ENCODE results near the gene YPEL5. TPM values are rescaled to one million over a fixed set of nuclear protein-coding genes. Genes with fewer than 3 reads are reported as not detected.

The YPEL5 gene
- polyA plus RNA-seq, 1 donor (not counting 4 experiments of a cell fraction or from before 2014, with no cell fraction given), result 126 TPM

GRCh38 chr2:30191819-30192271 lies 45.0 kb downstream of the YPEL5 start:
- Histone ChIP-seq H3K4me2 (ENCODE audit: control insufficient read depth, extremely low read depth, insufficient read depth, low read depth, low read length) (no peak overlapping the region), H3K4me3 (ENCODE audit: control insufficient read depth in 2 of 3, extremely low read depth in 1 of 3, insufficient read depth in 2 of 3, low read depth in 1 of 3, low read length in 3 of 3) (no peak overlapping the region), H3K9me3 (ENCODE audit: control insufficient read depth, low read depth, low read length) (no peaks in the 10 kb centered on the region), H2AFZ (ENCODE audit: control insufficient read depth, low read length) (no peak overlapping the region), H3K79me2 (ENCODE audit: control insufficient read depth, insufficient read depth, low read length) (no peaks in the 10 kb centered on the region), H3K9me1 (ENCODE audit: control insufficient read depth, extremely low read depth, insufficient read depth, low read length) (no peaks in the 10 kb centered on the region), H3K9ac (ENCODE audit: control insufficient read depth, extremely low read depth, insufficient read depth, low read length) (no peak overlapping the region), H3K27ac (ENCODE audit: control insufficient read depth, insufficient read depth, low read length) (no peak overlapping the region), H3K4me1 (ENCODE audit: control insufficient read depth, extremely low read depth, insufficient read depth, low read length) (no peaks in the 10 kb centered on the region), H3K27me3 (ENCODE audit: control insufficient read depth, extremely low read depth, insufficient read depth, low read length) (peaks cover 9% of the 10 kb centered on the region), H4K20me1 (ENCODE audit: control insufficient read depth, extremely low read depth, insufficient read depth, low read length) (no peaks in the 10 kb centered on the region), H3K36me3 (ENCODE audit: control insufficient read depth in 2 of 2, extremely low read depth in 1 of 2, insufficient read depth in 2 of 2, low read length in 2 of 2) (no peaks in the 10 kb centered on the region)
- TF ChIP-seq, protein P1, sequence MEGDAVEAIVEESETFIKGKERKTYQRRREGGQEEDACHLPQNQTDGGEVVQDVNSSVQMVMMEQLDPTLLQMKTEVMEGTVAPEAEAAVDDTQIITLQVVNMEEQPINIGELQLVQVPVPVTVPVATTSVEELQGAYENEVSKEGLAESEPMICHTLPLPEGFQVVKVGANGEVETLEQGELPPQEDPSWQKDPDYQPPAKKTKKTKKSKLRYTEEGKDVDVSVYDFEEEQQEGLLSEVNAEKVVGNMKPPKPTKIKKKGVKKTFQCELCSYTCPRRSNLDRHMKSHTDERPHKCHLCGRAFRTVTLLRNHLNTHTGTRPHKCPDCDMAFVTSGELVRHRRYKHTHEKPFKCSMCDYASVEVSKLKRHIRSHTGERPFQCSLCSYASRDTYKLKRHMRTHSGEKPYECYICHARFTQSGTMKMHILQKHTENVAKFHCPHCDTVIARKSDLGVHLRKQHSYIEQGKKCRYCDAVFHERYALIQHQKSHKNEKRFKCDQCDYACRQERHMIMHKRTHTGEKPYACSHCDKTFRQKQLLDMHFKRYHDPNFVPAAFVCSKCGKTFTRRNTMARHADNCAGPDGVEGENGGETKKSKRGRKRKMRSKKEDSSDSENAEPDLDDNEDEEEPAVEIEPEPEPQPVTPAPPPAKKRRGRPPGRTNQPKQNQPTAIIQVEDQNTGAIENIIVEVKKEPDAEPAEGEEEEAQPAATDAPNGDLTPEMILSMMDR (optimal IDR thresholded peaks at IDR 0.05 in 1 of 3, IDR thresholded peaks at IDR 0.05 in 1 of 3, conservative IDR thresholded peaks at IDR 0.05 in 1 of 3; ENCODE audit: extremely low read depth in 1 of 3, insufficient read depth in 2 of 3, low read length in 3 of 3), result no peak
- TF ChIP-seq EZH2 (IDR thresholded peaks at IDR 0.05; ENCODE audit: low read length), result no peak
- FAIRE-seq (no peak), DNase-seq (ENCODE audit: low read depth, low spot score) (no peak)
- dilution Hi-C loops (cut with MboI; ENCODE audit: extremely low pct_ligation_motif_present, low sequenced_read_pairs), result no loop called here

DNA sequence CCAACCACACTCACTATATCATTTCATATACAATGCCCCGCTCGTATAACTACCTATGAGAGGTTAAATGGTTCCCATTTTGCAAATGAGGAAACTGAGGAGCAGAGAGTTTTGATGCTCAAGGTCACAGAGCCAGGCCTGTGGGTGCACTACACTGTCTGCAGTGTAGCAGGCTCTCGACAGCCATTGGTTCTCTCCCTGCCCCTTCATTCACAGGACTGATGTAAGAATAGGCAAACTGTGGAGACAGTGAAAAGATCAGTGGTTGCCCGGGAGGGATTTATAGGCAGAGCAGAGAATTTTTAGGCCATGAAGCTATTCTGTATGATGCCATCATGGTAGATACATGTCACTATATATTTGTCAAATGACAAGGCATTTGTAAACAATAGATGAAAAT lies 45.5 kb downstream of the YPEL5 start:
- DNase-seq (ENCODE audit: low read depth, low spot score) (no peak), FAIRE-seq (no peak)
- H2AFZ ChIP-seq (ENCODE audit: control insufficient read depth, low read length), result no peak overlapping the region
- no peak overlapping the region for H3K4me3 ChIP-seq (ENCODE audit: control insufficient read depth in 2 of 3, extremely low read depth in 1 of 3, insufficient read depth in 2 of 3, low read depth in 1 of 3, low read length in 3 of 3)
- TF ChIP-seq EZH2 (IDR thresholded peaks at IDR 0.05; ENCODE audit: low read length), result no peak
- TF ChIP-seq, protein P1 (optimal IDR thresholded peaks at IDR 0.05 in 1 of 3, IDR thresholded peaks at IDR 0.05 in 1 of 3, conservative IDR thresholded peaks at IDR 0.05 in 1 of 3; ENCODE audit: extremely low read depth in 1 of 3, insufficient read depth in 2 of 3, low read length in 3 of 3), result no peak
- H3K4me1 ChIP-seq (ENCODE audit: control insufficient read depth, extremely low read depth, insufficient read depth, low read length), result no peaks in the 10 kb centered on the region
- dilution Hi-C loops (cut with MboI; ENCODE audit: extremely low pct_ligation_motif_present, low sequenced_read_pairs), result no loop called here
- no peaks in the 10 kb centered on the region for H3K9me1 ChIP-seq (ENCODE audit: control insufficient read depth, extremely low read depth, insufficient read depth, low read length)
- no peaks in the 10 kb centered on the region for H3K79me2 ChIP-seq (ENCODE audit: control insufficient read depth, insufficient read depth, low read length)
- peaks cover 9% of the 10 kb centered on the region for H3K27me3 ChIP-seq (ENCODE audit: control insufficient read depth, extremely low read depth, insufficient read depth, low read length)
- H3K9me3 ChIP-seq (ENCODE audit: control insufficient read depth, low read depth, low read length), result no peaks in the 10 kb centered on the region
- H3K4me2 ChIP-seq (ENCODE audit: control insufficient read depth, extremely low read depth, insufficient read depth, low read depth, low read length), result no peak overlapping the region
- H4K20me1 ChIP-seq (ENCODE audit: control insufficient read depth, extremely low read depth, insufficient read depth, low read length), result no peaks in the 10 kb centered on the region
- no peak overlapping the region for H3K27ac ChIP-seq (ENCODE audit: control insufficient read depth, insufficient read depth, low read length)
- no peaks in the 10 kb centered on the region for H3K36me3 ChIP-seq (ENCODE audit: control insufficient read depth in 2 of 2, extremely low read depth in 1 of 2, insufficient read depth in 2 of 2, low read length in 2 of 2)
- no peak overlapping the region for H3K9ac ChIP-seq (ENCODE audit: control insufficient read depth, extremely low read depth, insufficient read depth, low read length)

All from keratinocyte (primary cell).